Astrocyte (in vitro differentiated cells and primary cell): ENCODE data around the gene VEGFB. TPM values are rescaled to one million over a fixed set of nuclear protein-coding genes. Genes with fewer than 3 reads are reported as not detected.

Source experiments
- DNase-seq: peaks from one replicate; pipeline ENCODE4 v3.0.0-alpha.2; 2010; ENCODE audit warnings: low read depth
- FAIRE-seq: peaks from 2 replicates; lab custom pipeline; 2011; peaks lifted over from hg19 to GRCh38; lab: Jason Lieb, UNC
- H2AFZ ChIP-seq: 2 replicates; pipeline ENCODE4 v1.6.0; 2012; ENCODE audit warnings: low read depth, low read length, inconsistent platforms
- H3K27ac ChIP-seq: 2 replicates; pipeline ENCODE4 v1.5.1; 2011; ENCODE audit warnings: low read depth, low read length, inconsistent platforms
- H3K27me3 ChIP-seq: 2 replicates; pipeline ENCODE4 v1.6.0; 2011; ENCODE audit warnings: low read length, inconsistent platforms; ENCODE audit not compliant: insufficient read depth
- H3K36me3 ChIP-seq: 2 replicates; pipeline ENCODE4 v1.5.1; 2011; ENCODE audit warnings: low read length, inconsistent platforms; ENCODE audit not compliant: insufficient read depth
- H3K4me1 ChIP-seq: 2 replicates; pipeline ENCODE4 v1.5.1; 2011; ENCODE audit warnings: low read length, inconsistent platforms; ENCODE audit not compliant: insufficient read depth
- H3K4me2 ChIP-seq: 2 replicates; pipeline ENCODE4 v1.6.0; 2012; ENCODE audit warnings: low read length, inconsistent platforms
- H3K4me3 ChIP-seq: 2 replicates; pipeline ENCODE4 v1.5.1; 2011; ENCODE audit warnings: low read depth, mild to moderate bottlenecking, low read length, inconsistent platforms; ENCODE audit not compliant: insufficient read depth
- H3K79me2 ChIP-seq: 2 replicates; pipeline ENCODE4 v1.6.0; 2012; ENCODE audit warnings: mild to moderate bottlenecking, low read length, inconsistent platforms; ENCODE audit not compliant: insufficient read depth
- H3K9ac ChIP-seq: 2 replicates; pipeline ENCODE4 v1.6.0; 2012; ENCODE audit warnings: mild to moderate bottlenecking, low read length, inconsistent platforms
- H3K9me3 ChIP-seq: 2 replicates; pipeline ENCODE4 v1.5.1; 2012; ENCODE audit warnings: low read depth, mild to moderate bottlenecking, low read length, inconsistent platforms; ENCODE audit not compliant: insufficient read depth
- H4K20me1 ChIP-seq: 2 replicates; pipeline ENCODE4 v1.6.0; 2012; ENCODE audit warnings: low read length, inconsistent platforms; ENCODE audit not compliant: insufficient read depth
- H3K27ac Mint-ChIP-seq: one replicate; pipeline ENCODE4 v1.8.0; 2021; ENCODE audit warnings: mild to moderate bottlenecking, mixed read lengths; ENCODE audit not compliant: unreplicated experiment
- H3K27me3 Mint-ChIP-seq: one replicate; pipeline ENCODE4 v1.8.0; 2021; ENCODE audit warnings: low read depth, mixed read lengths; ENCODE audit not compliant: unreplicated experiment
- H3K36me3 Mint-ChIP-seq: one replicate; pipeline ENCODE4 v1.8.0; 2021; ENCODE audit warnings: low read depth, mixed read lengths; ENCODE audit not compliant: unreplicated experiment
- H3K4me1 Mint-ChIP-seq: one replicate; pipeline ENCODE4 v1.8.0; 2021; ENCODE audit warnings: low read depth, mixed read lengths; ENCODE audit not compliant: unreplicated experiment
- H3K4me3 Mint-ChIP-seq: one replicate; pipeline ENCODE4 v1.8.0; 2021; ENCODE audit warnings: mild to moderate bottlenecking, moderate library complexity, mixed read lengths; ENCODE audit not compliant: unreplicated experiment
- H3K9me3 Mint-ChIP-seq: one replicate; pipeline ENCODE4 v1.8.0; 2021; ENCODE audit warnings: mild to moderate bottlenecking, mixed read lengths; ENCODE audit not compliant: unreplicated experiment
- CTCF ChIP-seq: IDR thresholded peaks from 2 replicates; pipeline ENCODE4 v1.5.1; 2011; ENCODE audit warnings: low read depth, mild to moderate bottlenecking, inconsistent platforms, low read length, moderate library complexity; ENCODE audit not compliant: insufficient read depth
- EZH2 ChIP-seq: IDR thresholded peaks from 2 replicates; pipeline ENCODE4 v1.6.1; 2012; ENCODE audit warnings: mild to moderate bottlenecking, low read length, inconsistent platforms; ENCODE audit not compliant: insufficient read depth
- total RNA-seq: library from RNA; stranded (reverse); gene quantifications from 2 replicates; pipeline ENCODE4 v1.2.1, GENCODE V29; 2021

Gene VEGFB
- total RNA-seq, 1 donor from 2014 or later, result 30.4 TPM

- Histone ChIP-seq H3K9me3 (no peaks in the 10 kb centered on the region), H3K4me1 (peaks cover 8% of the 10 kb centered on the region), H3K27ac (peak overlapping the region; percentile 56), H3K4me3 (no peak overlapping the region), H3K9ac (peak overlapping the region; percentile 14), H3K27me3 (no peaks in the 10 kb centered on the region), H3K36me3 (no peaks in the 10 kb centered on the region), H2AFZ (no peak overlapping the region), H3K4me2 (peak overlapping the region; percentile 36), H3K79me2 (peaks cover 4% of the 10 kb centered on the region), H4K20me1 (no peaks in the 10 kb centered on the region)
- H3K27me3 Mint-ChIP-seq, result no peaks in the 10 kb centered on the region
- H3K4me3 Mint-ChIP-seq, result no peak overlapping the region
- no peak for FAIRE-seq
- peak; percentile 30 for DNase-seq
- TF ChIP-seq EZH2, result no peak
- TF ChIP-seq CTCF, result no peak
- no peaks in the 10 kb centered on the region for H3K9me3 Mint-ChIP-seq
- peaks cover 2% of the 10 kb centered on the region for H3K4me1 Mint-ChIP-seq
- peak overlapping the region; percentile 53 for H3K27ac Mint-ChIP-seq
- H3K36me3 Mint-ChIP-seq, result peaks cover 11% of the 10 kb centered on the region
Observed at GRCh38 chr11:64276653-64277431, 42.5 kb downstream of the VEGFB start.

- H3K4me3 ChIP-seq, result no peak overlapping the region
- peaks cover 5% of the 10 kb centered on the region for H3K4me1 ChIP-seq
- no peak overlapping the region for H3K9ac ChIP-seq
- TF ChIP-seq EZH2 (no peak), CTCF (no peak)
- H3K27me3 Mint-ChIP-seq, result no peaks in the 10 kb centered on the region
- no peak overlapping the region for H2AFZ ChIP-seq
- H3K4me1 Mint-ChIP-seq, result no peaks in the 10 kb centered on the region
- no peak overlapping the region for H3K27ac ChIP-seq
- H3K36me3 Mint-ChIP-seq, result peaks cover 11% of the 10 kb centered on the region
- H4K20me1 ChIP-seq, result no peaks in the 10 kb centered on the region
- no peak overlapping the region for H3K27ac Mint-ChIP-seq
- no peak overlapping the region for H3K4me3 Mint-ChIP-seq
- H3K9me3 ChIP-seq, result no peaks in the 10 kb centered on the region
- peaks cover 8% of the 10 kb centered on the region for H3K79me2 ChIP-seq
- H3K9me3 Mint-ChIP-seq, result no peaks in the 10 kb centered on the region
- no peak for FAIRE-seq
- no peak for DNase-seq
- no peak overlapping the region for H3K4me2 ChIP-seq
- H3K27me3 ChIP-seq, result no peaks in the 10 kb centered on the region
- no peaks in the 10 kb centered on the region for H3K36me3 ChIP-seq
Observed at GRCh38 chr11:64278576-64279190, 44.3 kb downstream of the VEGFB start.
